Muscle of arm (tissue), 12 donors: ENCODE data around the gene NRP1. TPM values are rescaled to one million over a fixed set of nuclear protein-coding genes. Genes with fewer than 3 reads are reported as not detected.

ENCODE experiments used
- DNase-seq: peaks from one replicate; pipeline ENCODE4 v3.0.0-alpha.2; 2013
- polyA plus RNA-seq, 12 donors: library from polyadenylated mRNA; unstranded; fragments of 120-200 nt; gene quantifications; one replicate each; pipeline ENCODE4 v1.2.1, GENCODE V29; 2013; ENCODE audit not compliant: insufficient read length in 12 of 12

The NRP1 gene
- polyA plus RNA-seq, 12 donors = 91.6 to 148 (median 108) TPM; not detected in 1

DNA sequence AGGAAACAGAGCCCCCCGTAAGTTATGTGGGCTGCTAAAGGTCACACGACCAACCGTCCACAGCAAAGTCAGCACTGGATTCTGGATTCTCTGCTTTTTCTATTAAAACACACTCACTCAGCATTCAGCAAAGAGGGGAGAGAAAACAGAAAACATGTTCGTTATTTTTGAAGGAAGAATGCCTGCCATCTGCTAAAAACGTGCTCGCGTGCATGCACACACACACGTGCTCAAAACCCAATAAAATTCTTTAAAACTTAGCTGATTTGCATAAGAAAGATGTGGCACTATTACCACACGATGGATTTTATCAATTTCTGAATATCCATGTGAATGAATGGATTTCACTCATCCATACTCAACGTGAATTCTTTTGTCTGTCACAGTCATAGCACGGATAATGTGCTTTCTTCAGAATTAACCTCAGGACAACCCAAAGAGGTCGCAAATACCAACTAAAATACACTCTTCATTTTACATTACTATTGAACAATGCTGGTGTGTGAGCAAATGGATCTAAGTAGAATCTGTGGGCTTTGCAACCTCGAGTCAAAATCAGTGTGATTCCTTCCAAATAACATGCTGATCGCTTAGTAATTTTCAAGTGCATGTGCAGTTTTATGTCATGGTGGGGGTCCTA is 40.8 kb downstream of the NRP1 start:
- no peak for DNase-seq

DNA sequence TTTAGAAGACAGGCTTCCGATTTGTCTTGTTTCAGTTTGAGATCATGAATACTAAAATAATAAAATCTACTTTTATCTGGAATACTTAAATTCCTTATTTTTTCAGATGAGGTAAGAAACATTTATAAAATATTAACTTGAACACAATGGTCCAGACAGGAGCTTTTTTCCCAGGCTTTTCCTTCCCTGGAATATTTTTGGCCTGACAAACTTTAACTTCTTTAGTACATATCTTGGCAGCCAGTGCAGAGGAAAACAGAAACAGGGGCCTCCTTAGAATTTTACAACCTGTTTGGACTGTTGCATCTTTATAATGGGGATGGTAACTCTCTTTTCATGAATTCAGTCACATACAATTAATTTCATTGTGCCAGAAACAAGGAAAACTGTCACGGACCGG is 41.4 kb downstream of the NRP1 start:
- no peak for DNase-seq

DNA sequence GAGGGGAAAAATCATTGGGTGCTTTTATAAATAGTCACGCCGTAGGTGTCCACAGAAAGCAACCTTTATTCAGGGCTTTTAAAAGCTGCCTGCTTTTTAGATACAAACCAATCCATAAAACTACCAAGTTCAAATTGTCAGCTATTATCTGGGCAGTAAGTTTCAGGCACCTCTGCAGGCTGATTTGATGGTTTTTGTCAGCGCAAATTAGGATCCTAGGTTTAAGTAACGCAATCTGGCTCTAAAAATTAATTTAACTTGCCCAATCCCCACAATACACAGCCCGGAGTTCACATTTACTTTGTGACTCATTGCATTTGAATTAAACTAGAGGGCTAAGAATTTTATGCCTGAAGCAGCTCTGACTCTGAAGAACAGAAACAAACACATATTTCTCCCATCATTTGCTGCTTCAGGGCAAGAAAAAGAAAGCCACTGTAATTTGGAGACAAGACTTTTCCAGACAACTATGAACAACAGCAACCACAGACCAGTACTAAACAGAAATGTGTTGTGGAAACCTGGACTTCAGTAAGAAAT is 43.3 kb downstream of the NRP1 start:
- no peak for DNase-seq

DNA sequence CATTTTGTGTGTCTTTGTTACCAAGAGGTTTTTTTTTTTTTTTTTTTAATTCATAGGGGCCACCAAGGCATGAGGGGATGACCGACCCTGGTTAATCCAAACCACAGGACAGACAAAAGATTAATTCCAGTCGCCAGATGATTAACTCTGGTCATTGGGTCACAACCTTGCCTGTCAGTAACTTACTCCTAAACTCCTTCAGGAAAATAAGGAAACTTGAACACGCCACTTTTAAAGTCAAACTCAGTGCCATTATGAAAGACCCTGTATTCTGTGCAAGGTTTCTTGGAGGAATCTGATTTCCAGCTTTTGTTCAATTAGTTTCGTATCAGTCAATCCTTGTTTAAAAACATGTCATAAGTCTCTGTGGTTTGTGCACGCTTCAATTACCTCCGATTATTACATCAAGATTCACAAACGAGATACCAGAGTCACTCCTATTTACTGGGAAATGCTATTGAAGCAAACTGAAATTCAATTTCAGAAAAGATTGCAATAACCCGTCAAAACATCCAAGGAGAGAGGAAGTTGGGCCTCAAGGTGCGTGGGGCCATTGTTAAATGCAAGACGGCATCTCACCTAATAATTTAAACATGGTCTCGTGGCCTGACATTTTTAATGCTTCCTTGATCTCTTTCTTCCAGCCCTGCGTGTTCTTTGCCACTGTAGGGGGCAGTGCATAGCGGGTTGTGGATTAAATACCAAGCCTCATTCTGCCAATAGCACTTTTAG is 44.0 kb downstream of the NRP1 start:
- DNase-seq = no peak

GRCh38 chr10:33289776-33290175 is 44.7 kb downstream of the NRP1 start:
- DNase-seq = no peak

DNA sequence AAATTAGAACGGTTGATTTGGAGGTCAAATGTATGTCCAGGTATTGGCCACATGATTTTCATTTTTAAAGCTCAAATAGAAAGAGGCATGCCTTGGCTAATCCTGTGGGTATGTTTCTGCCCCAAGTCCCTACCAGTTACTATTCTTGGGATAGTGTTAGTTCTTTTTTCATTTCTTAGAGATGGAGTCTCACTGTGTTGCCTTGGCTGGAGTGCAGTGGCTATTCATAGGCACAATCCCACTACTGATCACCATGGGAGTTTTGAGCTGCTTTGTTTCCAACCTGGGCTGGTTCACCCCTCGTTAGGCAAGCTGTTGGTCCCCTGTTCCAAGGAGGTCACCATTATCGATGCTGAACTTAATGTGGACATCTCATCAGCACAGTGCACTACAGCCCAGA is 46.3 kb downstream of the NRP1 start:
- DNase-seq = no peak

DNA sequence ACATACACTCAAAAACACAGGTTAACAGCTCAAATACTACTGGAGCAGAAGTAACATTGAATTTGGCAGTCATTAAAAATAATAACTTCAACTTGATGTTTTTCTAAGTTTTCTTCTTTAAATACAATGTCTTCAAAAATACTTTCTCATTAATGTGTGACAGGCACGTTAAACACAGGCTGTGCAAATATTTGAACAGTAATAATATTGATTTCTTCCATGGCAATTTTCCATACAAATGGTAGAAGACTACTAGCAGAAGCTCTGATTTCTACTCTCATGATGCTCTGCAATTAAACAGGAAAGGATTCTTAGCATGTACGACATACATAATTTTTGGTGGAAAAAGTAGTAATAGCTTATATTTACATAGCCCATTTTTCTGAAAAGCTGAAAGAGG is 47.4 kb downstream of the NRP1 start:
- no peak for DNase-seq

DNA sequence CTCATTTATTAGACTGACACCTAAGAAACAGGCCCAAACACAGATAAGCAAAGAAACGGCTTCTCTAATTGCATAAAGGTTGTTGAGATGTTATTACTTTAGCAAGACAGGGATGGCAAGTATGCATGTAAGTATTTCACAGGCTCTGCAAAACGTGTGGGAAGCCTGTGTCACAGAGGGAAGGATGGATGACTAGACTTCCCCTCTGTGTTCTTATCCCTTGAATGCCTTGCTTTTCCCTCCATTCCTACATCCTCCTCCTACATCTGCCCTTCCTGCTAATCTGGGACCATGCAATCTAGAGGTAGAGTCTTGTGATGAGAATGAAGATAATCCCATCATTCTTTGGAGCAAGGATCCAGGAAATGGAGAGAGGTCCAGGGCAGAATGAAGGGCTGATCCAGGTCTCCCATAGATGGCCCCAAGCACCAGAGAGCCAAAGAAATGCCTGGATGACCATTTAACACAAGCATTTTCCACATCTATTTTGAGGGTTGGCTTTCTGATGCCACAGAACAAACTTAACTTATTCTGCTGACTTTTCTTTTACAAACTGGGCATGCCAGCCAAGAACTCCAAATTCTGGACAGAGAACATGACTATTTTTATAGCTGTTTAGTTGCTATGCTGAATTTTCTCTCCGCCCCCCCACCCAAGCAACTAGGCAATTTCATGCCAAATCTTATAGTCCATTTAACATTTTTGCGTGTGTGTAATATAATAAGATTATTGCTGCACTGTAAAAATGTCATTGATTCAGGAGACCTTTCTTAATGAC is 48.1 kb downstream of the NRP1 start:
- no peak for DNase-seq

DNA sequence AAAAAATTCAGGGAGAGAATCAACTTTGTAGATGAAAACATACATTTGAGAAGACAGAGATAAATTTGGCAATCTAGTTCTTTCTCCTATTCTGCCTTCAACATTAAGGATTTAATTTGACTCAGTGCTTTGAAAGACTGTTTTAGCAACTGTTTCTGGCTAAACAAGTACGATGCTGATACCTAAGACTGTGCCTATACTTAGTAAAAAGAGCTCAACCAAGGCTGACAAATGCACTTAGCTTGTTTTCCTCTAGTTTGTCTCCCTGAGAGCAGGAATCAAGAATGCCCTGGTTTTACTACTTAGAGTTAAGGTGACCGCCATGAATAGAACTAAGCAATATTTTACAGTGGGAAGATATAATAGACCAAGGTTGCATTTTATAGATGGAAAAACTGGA is 49.5 kb downstream of the NRP1 start:
- DNase-seq = no peak

GRCh38 chr10:33279811-33280602 is 54.5 kb downstream of the NRP1 start:
- DNase-seq = peak; percentile 59

DNA sequence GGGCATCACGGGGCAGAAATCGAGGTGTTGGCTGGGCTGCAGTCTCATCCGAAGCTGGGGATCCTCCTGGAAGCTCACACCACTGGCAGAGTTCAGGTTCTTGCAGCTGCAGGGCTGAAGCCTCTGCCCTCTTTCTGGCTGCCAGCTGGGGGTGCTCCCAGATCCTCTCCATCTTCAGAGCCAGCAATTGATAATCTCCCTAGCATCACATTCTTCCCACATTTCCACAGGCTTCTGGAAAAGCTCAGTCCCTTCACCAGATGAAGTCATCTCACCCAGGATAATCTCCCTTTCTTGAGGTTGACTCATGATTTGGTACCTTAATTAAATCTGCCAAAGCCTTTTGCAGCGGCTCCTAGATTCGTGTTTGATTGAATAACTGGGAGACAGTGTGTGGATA is 55.2 kb downstream of the NRP1 start:
- no peak for DNase-seq

- DNase-seq = no peak
These were observed 56.3 kb downstream of the NRP1 start for GRCh38 chr10:33278198-33278597.

- peak; percentile 39 for DNase-seq
These were observed 57.3 kb downstream of the NRP1 start for GRCh38 chr10:33277135-33277536.

- no peak for DNase-seq
These were observed 58.1 kb downstream of the NRP1 start for GRCh38 chr10:33276282-33276923.

- no peak for DNase-seq
These were observed 60.2 kb downstream of the NRP1 start for GRCh38 chr10:33274096-33274785.

DNA sequence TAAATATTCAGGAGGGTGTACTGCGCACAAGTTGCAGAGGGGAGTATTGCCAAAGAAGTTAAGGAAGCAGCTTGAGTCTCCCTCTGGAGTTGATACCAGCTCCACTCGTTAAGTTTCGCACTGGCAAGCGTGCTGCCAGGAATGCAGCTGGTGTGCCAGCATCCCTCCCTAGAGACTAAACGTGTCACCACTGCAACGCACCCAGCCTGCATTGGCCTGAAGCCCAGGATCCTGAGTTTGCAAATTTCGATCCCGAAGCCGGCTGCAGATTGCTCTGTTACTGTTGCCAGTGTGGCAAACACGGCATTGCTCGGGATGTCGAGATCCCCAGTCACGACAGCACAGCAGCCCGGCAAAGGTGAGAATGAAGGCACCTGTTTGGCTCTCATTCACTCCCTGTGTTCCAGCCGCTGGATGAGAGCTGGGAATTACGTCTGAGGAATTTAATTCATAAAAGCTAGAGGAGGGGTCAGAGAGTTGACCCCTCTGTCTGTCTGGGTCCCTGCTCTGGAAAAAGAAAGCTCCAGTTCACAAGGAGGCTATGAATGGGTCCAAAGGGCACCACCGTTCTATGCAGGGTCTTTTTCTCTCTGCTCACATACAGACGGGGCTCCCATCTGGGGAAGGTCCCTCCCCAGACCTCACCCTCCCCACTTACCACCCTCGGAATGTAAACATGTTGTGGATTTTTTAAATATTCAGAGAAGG is 61.0 kb downstream of the NRP1 start:
- peak; percentile 58 for DNase-seq

- no peak for DNase-seq
These were observed 61.8 kb downstream of the NRP1 start for GRCh38 chr10:33272635-33273034.

DNA sequence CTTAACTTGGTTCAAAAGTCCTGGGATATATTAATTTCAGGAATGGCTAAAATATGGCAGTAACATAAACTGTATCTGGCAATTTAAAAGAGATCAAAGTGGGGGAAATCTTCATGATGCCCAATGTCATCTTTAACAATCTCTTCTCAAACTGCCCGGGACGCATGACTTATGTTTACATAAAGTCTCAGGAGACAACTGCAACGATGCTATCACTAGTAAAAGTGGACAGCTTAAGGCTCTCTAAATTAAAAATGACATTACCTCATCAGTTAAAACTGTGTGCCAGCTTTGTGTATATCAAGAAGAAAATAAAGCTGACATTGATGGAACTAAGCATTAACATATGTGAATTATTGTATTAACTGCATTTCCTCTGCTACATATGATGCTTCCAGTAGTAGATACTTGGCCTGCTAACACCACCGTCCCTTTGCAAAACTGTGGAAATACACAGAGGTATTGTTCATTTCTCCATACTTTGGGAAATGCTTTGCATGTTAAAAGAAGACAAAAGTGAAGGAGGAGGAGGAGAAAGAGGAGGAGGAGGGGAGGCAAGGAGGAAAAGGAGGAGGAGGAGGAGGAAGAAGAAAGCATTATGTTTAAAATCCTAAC is 62.4 kb downstream of the NRP1 start:
- DNase-seq = no peak

GRCh38 chr10:33270971-33271370 is 63.5 kb downstream of the NRP1 start:
- no peak for DNase-seq

GRCh38 chr10:33267708-33268107 is 66.8 kb downstream of the NRP1 start:
- no peak for DNase-seq
